Activated T-helper 1 cell treated with anti-CD3 and anti-CD28 coated beads, Interleukin-12 subunit alpha, Interleukin-12 subunit beta, Interleukin-2, Interleukin-4 antibody, amounts not matched to agents 30 ng/mL and 10 ng/mL and 1 ng/mL, durations not matched to agents 14 hours and 24 hours and 36 hours (primary cell): ENCODE data around the gene APBA2. TPM values are rescaled to one million over a fixed set of nuclear protein-coding genes. Genes with fewer than 3 reads are reported as not detected.
"Not testable (repeated sequence)": the region's sequence is repeated elsewhere in the genome, so short reads cannot be mapped to it uniquely, and the experiment has no call there.

Experiments used
- DNase-seq: peaks from one replicate; pipeline ENCODE4 v3.0.0; 2021; ENCODE audit warnings: low spot score
- H3K27ac Mint-ChIP-seq: one replicate; pipeline ENCODE4 v1.8.0; 2021; ENCODE audit warnings: mild to moderate bottlenecking, mixed read lengths
- H3K27me3 Mint-ChIP-seq: one replicate; pipeline ENCODE4 v1.8.0; 2022; ENCODE audit warnings: mild to moderate bottlenecking, moderate library complexity, mixed read lengths; ENCODE audit not compliant: insufficient read depth
- H3K36me3 Mint-ChIP-seq: one replicate; pipeline ENCODE4 v1.8.0; 2021; ENCODE audit warnings: low read depth, mixed read lengths
- H3K4me1 Mint-ChIP-seq: one replicate; pipeline ENCODE4 v1.8.0; 2021; ENCODE audit warnings: low read depth, mixed read lengths
- H3K4me3 Mint-ChIP-seq: one replicate; pipeline ENCODE4 v1.8.0; 2021; ENCODE audit warnings: mild to moderate bottlenecking, moderate library complexity, mixed read lengths
- H3K9me3 Mint-ChIP-seq: one replicate; pipeline ENCODE4 v1.8.0; 2021; ENCODE audit warnings: mixed read lengths
- intact Hi-C: fragments of 100-400 bp; cut with micrococcal nuclease; formaldehyde crosslinking; loops from one replicate; pipeline ENCODE4 v1.15.1; 2024
- total RNA-seq: library from RNA; stranded (reverse); gene quantifications from 2 replicates; pipeline ENCODE4 v1.2.3, GENCODE V29; 2022

Gene APBA2
- total RNA-seq, result 0.80 and 0.86 TPM in 2 replicates

DNA sequence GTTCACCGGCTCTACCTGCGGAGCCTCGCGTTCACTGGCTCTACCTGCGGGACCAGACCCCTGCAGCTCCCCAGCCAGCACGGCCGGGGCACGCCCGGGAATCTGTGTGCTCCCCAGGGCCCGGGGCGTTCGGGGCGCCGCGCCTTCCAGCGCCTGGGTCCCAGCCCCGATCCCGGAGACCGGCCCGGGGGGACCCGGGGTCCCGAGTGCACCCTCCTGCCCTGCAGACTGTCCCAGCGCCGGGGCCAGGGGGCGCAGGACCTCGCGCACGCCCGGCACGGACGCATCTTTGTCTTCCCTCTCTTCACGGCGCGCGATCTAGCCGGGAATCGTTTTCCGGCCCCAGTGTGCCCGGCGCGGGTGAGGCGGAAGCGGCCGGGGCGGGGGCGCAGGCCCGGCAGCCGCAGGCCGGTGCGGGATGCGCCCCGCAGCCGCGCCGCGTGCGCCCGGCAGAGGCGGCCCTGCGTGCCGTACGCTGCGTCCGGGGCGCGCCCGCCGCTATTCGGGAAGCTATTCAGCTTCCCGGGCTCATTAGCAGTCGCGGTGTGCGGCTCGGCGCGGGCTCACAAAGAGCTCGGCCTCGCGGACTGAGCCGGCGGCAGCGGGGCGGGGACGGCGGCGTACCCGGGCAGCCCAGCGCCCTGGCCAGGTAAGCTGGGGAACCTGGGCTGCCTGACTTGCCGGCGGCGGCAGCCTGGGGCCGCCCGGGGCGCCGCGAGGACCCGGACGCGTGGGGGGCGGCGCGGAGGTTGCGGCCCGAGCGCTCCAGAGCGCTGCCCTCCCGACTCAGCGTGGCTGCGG lies at the start of gene APBA2:
Gene APBA2 (plus strand): TSS at position 345 of the 801 bp plus-strand sequence. CDS start 167,911 bp downstream, outside the sequence.
- DNase-seq, result peak; percentile 6
- Mint-ChIP-seq H3K27ac (no peak within 1 kb of the TSS), H3K9me3 (no peaks in the 10 kb centered on the region), H3K4me3 (peak within 1 kb of the TSS; percentile 61), H3K36me3 (peaks cover 2% of the 10 kb centered on the region), H3K4me1 (peaks cover 12% of the 10 kb centered on the region), H3K27me3 (peaks cover 46% of the 10 kb centered on the region)
- intact Hi-C loops, result no loop called here

DNA sequence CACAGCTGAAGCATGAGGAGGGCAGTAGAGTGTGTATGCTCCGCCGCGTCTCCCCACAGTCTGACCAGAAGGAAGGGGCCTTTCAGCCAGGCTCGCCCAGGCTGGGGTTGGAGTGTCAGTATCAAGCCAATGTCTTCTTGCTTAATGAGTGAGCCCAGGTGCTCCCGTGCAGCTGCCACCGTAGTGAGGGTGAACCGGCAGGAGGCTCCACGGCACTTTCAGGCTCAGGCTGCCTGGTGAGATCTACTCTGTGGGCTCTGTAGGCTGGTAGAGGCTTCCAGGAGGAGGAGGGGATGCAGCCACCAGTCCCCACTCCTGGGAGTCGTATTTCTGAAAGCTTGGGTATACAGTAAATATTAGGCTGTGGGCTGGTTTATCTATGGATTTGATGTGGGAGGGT lies 45.5 kb upstream of the APBA2 start:
- H3K27ac Mint-ChIP-seq, H3K9me3 Mint-ChIP-seq, H3K4me3 Mint-ChIP-seq, H3K27me3 Mint-ChIP-seq, H3K36me3 Mint-ChIP-seq, H3K4me1 Mint-ChIP-seq, intact Hi-C loops, DNase-seq: not testable (repeated sequence)

DNA sequence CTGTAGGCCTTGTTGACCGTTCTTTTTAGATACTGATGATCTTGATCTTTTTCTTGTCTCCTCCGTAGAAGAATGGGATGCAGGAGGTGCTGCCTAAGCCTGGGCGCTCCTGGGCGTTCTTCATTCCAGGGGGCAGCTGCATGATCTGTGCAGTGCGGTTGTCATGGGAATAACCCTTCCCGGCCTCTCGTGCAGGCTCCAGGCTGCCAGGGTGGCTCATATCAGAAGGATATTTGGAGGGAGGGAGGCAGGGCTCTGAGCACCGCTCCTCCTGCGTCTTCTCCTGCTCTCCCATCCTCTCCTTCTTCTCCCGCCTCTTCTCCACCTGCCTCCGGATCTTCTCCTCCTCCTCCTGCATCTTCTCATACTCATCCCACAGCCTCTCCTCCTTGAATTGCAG lies 43.6 kb upstream of the APBA2 start:
- H3K27me3 Mint-ChIP-seq, H3K4me3 Mint-ChIP-seq, H3K4me1 Mint-ChIP-seq, DNase-seq, H3K9me3 Mint-ChIP-seq, H3K27ac Mint-ChIP-seq, intact Hi-C loops, H3K36me3 Mint-ChIP-seq: not testable (repeated sequence)

DNA sequence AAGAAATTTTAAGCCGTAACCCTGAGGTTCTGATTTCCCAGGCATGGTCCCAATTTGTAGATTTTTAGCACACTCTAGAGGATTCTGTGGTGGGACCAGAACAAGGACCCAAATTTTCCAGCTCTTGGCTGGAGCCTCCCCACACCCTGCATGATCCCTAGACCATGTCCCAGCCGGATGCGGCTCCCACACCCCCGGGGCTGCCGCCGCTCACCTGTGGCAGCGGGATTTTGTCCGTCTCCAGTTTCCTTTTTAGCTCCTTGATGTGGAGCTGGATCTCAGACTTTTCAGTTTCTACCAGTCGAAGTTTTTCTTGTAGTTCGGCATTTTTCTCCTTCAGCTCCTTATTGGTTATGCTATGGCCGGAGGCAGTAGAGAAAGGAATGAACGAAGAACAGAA lies 42.3 kb upstream of the APBA2 start:
- H3K36me3 Mint-ChIP-seq, H3K27ac Mint-ChIP-seq, DNase-seq, H3K9me3 Mint-ChIP-seq, H3K4me3 Mint-ChIP-seq, H3K27me3 Mint-ChIP-seq, H3K4me1 Mint-ChIP-seq, intact Hi-C loops: not testable (repeated sequence)

DNA sequence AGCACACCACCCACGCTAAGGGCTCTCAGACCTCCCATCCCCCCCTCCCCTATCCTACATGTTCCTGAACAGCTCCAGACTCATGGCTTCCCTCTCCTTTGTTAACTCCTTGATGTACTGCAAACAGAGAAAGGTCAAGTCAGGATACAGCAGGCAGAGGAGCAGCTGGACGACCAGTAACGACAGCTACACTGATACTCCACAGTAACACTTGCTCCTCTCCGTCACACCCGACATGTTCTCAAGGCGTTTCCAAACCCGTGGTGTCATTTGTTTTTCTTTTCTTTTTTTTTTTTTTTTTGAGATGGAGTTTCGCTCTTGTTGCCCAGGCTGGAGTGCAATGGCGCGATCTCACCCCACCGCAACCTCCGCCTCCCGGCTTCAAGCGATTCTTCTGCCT lies 41.6 kb upstream of the APBA2 start:
- not testable (repeated sequence) for H3K9me3 Mint-ChIP-seq, H3K4me1 Mint-ChIP-seq, H3K4me3 Mint-ChIP-seq

DNA sequence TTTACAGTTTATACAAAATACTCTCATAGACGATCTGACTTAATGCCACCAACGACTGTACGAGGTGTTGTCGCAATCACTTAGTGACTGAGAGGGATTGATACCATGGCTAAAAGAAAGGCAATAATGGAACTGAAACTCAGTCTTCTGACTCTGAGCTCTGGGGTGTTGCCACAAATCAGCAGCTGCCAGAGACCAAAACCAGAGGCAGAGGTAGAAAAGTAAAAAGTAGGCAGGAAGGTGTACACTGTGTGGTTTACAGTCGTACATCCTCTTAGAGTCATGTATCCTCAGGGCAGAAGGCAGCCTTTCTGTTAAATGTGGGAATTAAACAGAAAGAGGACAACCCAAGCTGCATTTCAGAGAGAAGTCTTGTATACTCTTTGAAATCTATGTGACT lies 38.5 kb upstream of the APBA2 start:
- H3K4me1 Mint-ChIP-seq, H3K9me3 Mint-ChIP-seq, H3K4me3 Mint-ChIP-seq, intact Hi-C loops, H3K27me3 Mint-ChIP-seq, H3K36me3 Mint-ChIP-seq, H3K27ac Mint-ChIP-seq: not testable (repeated sequence)
- peak; percentile 40 for DNase-seq

More for the DNA sequence above, 41.6 kb upstream of the APBA2 start:
- H3K27me3 Mint-ChIP-seq, H3K27ac Mint-ChIP-seq, intact Hi-C loops, H3K36me3 Mint-ChIP-seq, DNase-seq: not testable (repeated sequence)

DNA sequence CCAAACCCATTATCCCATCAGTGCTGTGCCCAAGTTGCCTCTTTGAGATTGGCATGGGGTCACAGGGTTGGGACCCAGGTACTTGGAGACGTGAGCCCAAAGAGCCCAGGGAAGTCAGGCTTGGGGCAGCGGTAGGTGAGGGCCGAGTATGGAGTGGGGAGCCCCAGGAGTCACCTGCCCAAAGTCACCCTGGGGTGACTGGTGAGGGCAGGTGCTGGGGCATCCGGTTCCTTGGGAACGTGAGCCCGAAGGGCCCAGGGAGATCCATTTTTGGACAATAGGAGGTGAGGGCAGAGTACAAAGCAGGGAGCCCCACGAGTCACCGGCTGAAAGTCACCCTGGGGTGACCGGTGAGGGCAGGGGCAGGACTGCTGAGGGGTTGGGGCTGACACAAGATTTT lies 37.8 kb upstream of the APBA2 start:
- H3K27ac Mint-ChIP-seq, intact Hi-C loops, H3K4me1 Mint-ChIP-seq, H3K9me3 Mint-ChIP-seq, H3K4me3 Mint-ChIP-seq, H3K36me3 Mint-ChIP-seq, H3K27me3 Mint-ChIP-seq, DNase-seq: not testable (repeated sequence)

DNA sequence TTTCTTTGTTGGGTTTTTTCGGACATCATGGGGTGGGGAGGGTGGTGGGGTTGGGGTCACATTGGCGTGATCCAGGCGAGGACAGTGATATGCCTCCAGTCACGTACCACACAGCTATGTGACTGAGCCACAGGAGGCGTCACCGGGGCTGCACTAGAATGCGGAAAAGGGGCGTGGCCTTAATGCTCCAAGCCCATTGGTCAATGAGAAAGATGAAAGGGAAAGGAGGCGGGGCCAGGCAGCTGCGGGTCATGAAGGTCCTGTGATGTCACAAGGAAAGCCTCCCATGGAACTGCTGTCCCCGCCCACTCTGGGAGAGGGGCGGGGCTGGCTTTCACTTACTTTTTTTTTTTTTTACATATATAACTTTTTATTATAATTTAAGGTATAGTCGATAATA lies 37.3 kb upstream of the APBA2 start, which contains the start of gene GOLGA6L7:
Gene GOLGA6L7 (minus strand): TSS at position 124 of the 400 bp plus-strand sequence. CDS start 95 bp downstream, at position 29.
- intact Hi-C loops, H3K36me3 Mint-ChIP-seq, DNase-seq, H3K4me1 Mint-ChIP-seq, H3K4me3 Mint-ChIP-seq, H3K27ac Mint-ChIP-seq, H3K9me3 Mint-ChIP-seq: not testable (repeated sequence)
- H3K27me3 Mint-ChIP-seq, result peaks cover 11% of the 10 kb centered on the region

DNA sequence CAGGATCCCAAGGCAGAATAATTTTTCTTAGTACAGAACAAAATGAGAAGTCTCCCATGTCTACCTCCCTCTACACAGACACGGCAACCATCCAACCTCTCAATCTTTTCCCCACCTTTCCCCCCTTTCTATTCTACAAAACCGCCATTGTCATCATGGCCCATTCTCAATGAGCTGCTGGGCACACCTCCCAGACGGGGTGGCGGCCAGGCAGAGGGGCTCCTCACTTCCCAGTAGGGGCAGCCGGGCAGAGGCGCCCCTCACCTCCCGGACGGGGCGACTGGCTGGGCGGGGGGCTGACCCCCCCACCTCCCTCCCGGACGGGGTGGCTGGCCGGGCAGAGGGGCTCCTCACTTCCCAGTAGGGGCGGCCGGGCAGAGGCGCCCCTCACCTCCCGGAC lies 36.5 kb upstream of the APBA2 start:
- H3K27ac Mint-ChIP-seq, intact Hi-C loops, H3K4me3 Mint-ChIP-seq, H3K36me3 Mint-ChIP-seq, H3K4me1 Mint-ChIP-seq, H3K9me3 Mint-ChIP-seq, DNase-seq: not testable (repeated sequence)
- H3K27me3 Mint-ChIP-seq, result peaks cover 12% of the 10 kb centered on the region

DNA sequence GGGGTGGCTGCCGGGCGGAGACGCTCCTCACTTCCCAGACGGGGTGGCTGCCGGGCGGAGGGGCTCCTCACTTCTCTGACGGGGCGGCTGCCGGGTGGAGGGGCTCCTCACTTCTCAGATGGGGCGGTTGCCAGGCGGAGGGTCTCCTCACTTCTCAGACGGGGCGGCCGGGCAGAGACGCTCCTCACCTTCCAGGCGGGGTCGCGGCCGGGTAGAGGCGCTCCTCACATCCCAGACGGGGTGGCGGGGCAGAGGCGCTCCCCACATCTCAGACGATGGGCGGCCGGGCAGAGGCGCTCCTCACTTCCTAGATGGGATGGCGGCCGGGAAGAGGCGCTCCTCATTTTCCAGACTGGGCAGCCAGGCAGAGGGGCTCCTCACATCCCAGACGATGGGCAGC lies 36.0 kb upstream of the APBA2 start:
- H3K9me3 Mint-ChIP-seq, H3K4me3 Mint-ChIP-seq, intact Hi-C loops, H3K4me1 Mint-ChIP-seq, DNase-seq, H3K36me3 Mint-ChIP-seq, H3K27ac Mint-ChIP-seq: not testable (repeated sequence)
- H3K27me3 Mint-ChIP-seq, result peaks cover 12% of the 10 kb centered on the region

DNA sequence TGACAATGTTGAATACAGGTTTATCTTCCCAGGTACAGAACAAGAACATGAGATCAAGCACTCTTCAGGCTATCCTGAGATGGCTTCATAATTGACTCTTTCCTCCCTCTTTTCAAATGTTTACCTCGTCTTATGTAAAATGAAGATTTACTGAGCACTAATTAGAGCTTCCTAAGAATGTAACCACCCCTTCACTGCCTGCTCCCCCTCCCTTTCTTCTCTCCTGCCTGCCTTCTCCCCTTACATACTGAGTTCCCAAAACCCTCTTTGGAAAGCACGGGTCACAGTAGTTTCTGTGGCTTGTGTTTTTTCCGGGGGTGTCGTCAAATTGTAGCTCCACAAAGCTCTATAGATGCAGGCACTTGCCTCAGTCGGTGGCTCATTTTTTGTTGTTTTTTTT lies 32.1 kb upstream of the APBA2 start:
- peaks cover 13% of the 10 kb centered on the region for H3K27me3 Mint-ChIP-seq
- H3K4me3 Mint-ChIP-seq, H3K4me1 Mint-ChIP-seq, intact Hi-C loops, H3K36me3 Mint-ChIP-seq, H3K27ac Mint-ChIP-seq, DNase-seq, H3K9me3 Mint-ChIP-seq: not testable (repeated sequence)

DNA sequence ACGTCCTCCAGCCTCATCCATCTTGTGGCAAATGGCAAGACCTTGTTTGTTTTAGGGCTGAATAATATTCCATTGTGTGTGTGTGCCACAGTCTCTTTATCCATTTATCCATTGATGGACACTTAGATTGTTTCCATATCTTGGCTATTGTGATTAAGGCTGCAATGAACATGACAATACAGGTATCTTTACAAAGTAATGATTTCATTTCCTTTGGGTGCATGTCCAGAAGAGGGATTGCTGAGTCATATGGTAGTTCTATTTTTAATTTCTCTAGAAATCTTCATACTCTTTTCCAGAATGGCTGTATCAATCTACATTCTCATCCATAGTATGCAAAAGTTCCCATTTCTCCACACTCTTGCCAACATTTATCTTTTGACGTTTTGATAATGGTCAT lies 31.2 kb upstream of the APBA2 start:
- DNase-seq, H3K27ac Mint-ChIP-seq, intact Hi-C loops, H3K4me3 Mint-ChIP-seq, H3K9me3 Mint-ChIP-seq, H3K4me1 Mint-ChIP-seq, H3K36me3 Mint-ChIP-seq: not testable (repeated sequence)
- peaks cover 13% of the 10 kb centered on the region for H3K27me3 Mint-ChIP-seq

DNA sequence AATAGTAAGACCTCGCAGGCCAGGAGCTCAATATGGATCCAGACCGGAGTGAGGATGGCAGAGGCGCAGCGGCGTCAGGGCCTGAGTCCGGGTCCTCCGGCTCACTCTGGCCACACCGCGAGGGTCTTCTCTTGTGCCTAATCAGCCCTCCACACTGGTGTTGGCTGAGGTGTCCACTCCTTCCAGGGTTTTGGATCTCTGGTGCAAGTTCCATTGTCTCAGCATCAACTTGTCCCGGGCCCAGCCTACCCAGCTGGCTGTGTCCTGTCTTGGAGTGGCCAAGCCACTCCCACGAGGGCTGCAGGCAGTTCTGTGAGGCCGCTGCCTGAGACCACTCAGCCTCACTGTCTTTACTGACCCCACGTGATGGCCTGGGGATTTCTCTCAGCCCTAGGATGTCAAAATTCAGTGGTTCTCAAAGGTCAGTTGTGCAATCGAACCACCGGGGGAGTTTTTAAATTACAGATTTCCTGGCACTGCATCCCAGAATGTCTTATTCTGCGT lies 24.7 kb upstream of the APBA2 start:
- H3K27me3 Mint-ChIP-seq, result peaks cover 5% of the 10 kb centered on the region
- no peak for DNase-seq
- H3K36me3 Mint-ChIP-seq, result no peaks in the 10 kb centered on the region
- no peaks in the 10 kb centered on the region for H3K9me3 Mint-ChIP-seq
- no peak overlapping the region for H3K27ac Mint-ChIP-seq
- H3K4me1 Mint-ChIP-seq, result no peaks in the 10 kb centered on the region
- H3K4me3 Mint-ChIP-seq, result no peak overlapping the region
- intact Hi-C loops, result no loop called here
